ENCODE results near the gene HAAO.
"Not testable (repeated sequence)": the region's sequence is repeated elsewhere in the genome, so short reads cannot be mapped to it uniquely, and the experiment has no call there.

The HAAO gene

GRCh38 chr2:42838133-42838532 lies 45.8 kb upstream of the HAAO start:
- no peak overlapping the region for H3K4me3 ChIP-seq (ENCODE audit: low read length)

GRCh38 chr2:42835577-42836371 lies 43.4 kb upstream of the HAAO start:
- Histone ChIP-seq H2AFZ (ENCODE audit: low read depth, low read length) (no peak overlapping the region), H4K20me1 (ENCODE audit: insufficient read depth, low read length) (no peaks in the 10 kb centered on the region), H3K4me2 (ENCODE audit: low read length) (no peak overlapping the region), H3K27ac (ENCODE audit: low read length) (no peak overlapping the region), H3K9ac (ENCODE audit: low read length) (no peak overlapping the region), H3K4me3 (ENCODE audit: low read length) (no peak overlapping the region), H3K27me3 (ENCODE audit: low read depth, low read length) (no peaks in the 10 kb centered on the region), H3K9me3 (ENCODE audit: insufficient read depth, low read length) (no peaks in the 10 kb centered on the region), H3K4me1 (ENCODE audit: low read length) (no peaks in the 10 kb centered on the region), H3K79me2 (ENCODE audit: low read length) (no peaks in the 10 kb centered on the region), H3K36me3 (replicated peaks; ENCODE audit: low read depth, low read length) (no peaks in the 10 kb centered on the region)
- no peak for TF ChIP-seq EZH2phosphoT487 (IDR thresholded peaks at IDR 0.05; ENCODE audit: low read depth)
- no peak for TF ChIP-seq CTCF (IDR thresholded peaks at IDR 0.05; ENCODE audit: low read depth, low read length)

More at GRCh38 chr2:42838133-42838532, 45.8 kb upstream of the HAAO start:
- Histone ChIP-seq H4K20me1 (ENCODE audit: insufficient read depth, low read length) (no peaks in the 10 kb centered on the region), H3K27me3 (ENCODE audit: low read depth, low read length) (no peaks in the 10 kb centered on the region), H3K27ac (ENCODE audit: low read length) (no peak overlapping the region), H3K4me2 (ENCODE audit: low read length) (no peak overlapping the region), H3K36me3 (replicated peaks; ENCODE audit: low read depth, low read length) (no peaks in the 10 kb centered on the region), H3K9me3 (ENCODE audit: insufficient read depth, low read length) (no peaks in the 10 kb centered on the region), H2AFZ (ENCODE audit: low read depth, low read length) (no peak overlapping the region), H3K79me2 (ENCODE audit: low read length) (no peaks in the 10 kb centered on the region), H3K4me1 (ENCODE audit: low read length) (no peaks in the 10 kb centered on the region), H3K9ac (ENCODE audit: low read length) (no peak overlapping the region)
- no peak for TF ChIP-seq CTCF (IDR thresholded peaks at IDR 0.05; ENCODE audit: low read depth, low read length)
- TF ChIP-seq EZH2phosphoT487 (IDR thresholded peaks at IDR 0.05; ENCODE audit: low read depth), result no peak

GRCh38 chr2:42834161-42834560 lies 41.8 kb upstream of the HAAO start:
- no peak overlapping the region for H3K4me3 ChIP-seq (ENCODE audit: low read length)
- H3K27me3 ChIP-seq (ENCODE audit: low read depth, low read length), result 0 out of 2 replicates have a peak, but pooled peaks cover 5% of the 10 kb centered on the region
- no peaks in the 10 kb centered on the region for H4K20me1 ChIP-seq (ENCODE audit: insufficient read depth, low read length)
- H3K4me1 ChIP-seq (ENCODE audit: low read length), result no peaks in the 10 kb centered on the region
- H2AFZ ChIP-seq (ENCODE audit: low read depth, low read length), result no peak overlapping the region
- no peak overlapping the region for H3K27ac ChIP-seq (ENCODE audit: low read length)
- H3K79me2 ChIP-seq (ENCODE audit: low read length), result no peaks in the 10 kb centered on the region
- H3K9me3 ChIP-seq (ENCODE audit: insufficient read depth, low read length), result no peaks in the 10 kb centered on the region
- no peak overlapping the region for H3K4me2 ChIP-seq (ENCODE audit: low read length)
- H3K36me3 ChIP-seq (replicated peaks; ENCODE audit: low read depth, low read length), result no peaks in the 10 kb centered on the region
- no peak overlapping the region for H3K9ac ChIP-seq (ENCODE audit: low read length)
- TF ChIP-seq EZH2phosphoT487 (IDR thresholded peaks at IDR 0.05; ENCODE audit: low read depth) (no peak), CTCF (IDR thresholded peaks at IDR 0.05; ENCODE audit: low read depth, low read length) (no peak)

GRCh38 chr2:42832289-42832634 lies 39.9 kb upstream of the HAAO start:
- TF ChIP-seq EZH2phosphoT487 (IDR thresholded peaks at IDR 0.05; ENCODE audit: low read depth), result no peak
- no peak for TF ChIP-seq CTCF (IDR thresholded peaks at IDR 0.05; ENCODE audit: low read depth, low read length)
- no peak overlapping the region for H3K9ac ChIP-seq (ENCODE audit: low read length)
- H3K4me2 ChIP-seq (ENCODE audit: low read length), result no peak overlapping the region
- no peaks in the 10 kb centered on the region for H4K20me1 ChIP-seq (ENCODE audit: insufficient read depth, low read length)
- 0 out of 2 replicates have a peak, but pooled peaks cover 5% of the 10 kb centered on the region for H3K27me3 ChIP-seq (ENCODE audit: low read depth, low read length)
- no peak overlapping the region for H2AFZ ChIP-seq (ENCODE audit: low read depth, low read length)
- H3K9me3 ChIP-seq (ENCODE audit: insufficient read depth, low read length), result no peaks in the 10 kb centered on the region
- no peak overlapping the region for H3K4me3 ChIP-seq (ENCODE audit: low read length)
- H3K79me2 ChIP-seq (ENCODE audit: low read length), result no peaks in the 10 kb centered on the region
- no peak overlapping the region for H3K27ac ChIP-seq (ENCODE audit: low read length)
- no peaks in the 10 kb centered on the region for H3K36me3 ChIP-seq (replicated peaks; ENCODE audit: low read depth, low read length)
- H3K4me1 ChIP-seq (ENCODE audit: low read length), result peaks cover 11% of the 10 kb centered on the region

GRCh38 chr2:42831575-42832288 lies 39.3 kb upstream of the HAAO start:
- peaks cover 11% of the 10 kb centered on the region for H3K4me1 ChIP-seq (ENCODE audit: low read length)
- not testable (repeated sequence) for H3K9ac ChIP-seq (ENCODE audit: low read length); H3K36me3 ChIP-seq (replicated peaks; ENCODE audit: low read depth, low read length); H3K4me2 ChIP-seq (ENCODE audit: low read length); H3K4me3 ChIP-seq (ENCODE audit: low read length); H2AFZ ChIP-seq (ENCODE audit: low read depth, low read length); H3K27ac ChIP-seq (ENCODE audit: low read length); H3K9me3 ChIP-seq (ENCODE audit: insufficient read depth, low read length); H4K20me1 ChIP-seq (ENCODE audit: insufficient read depth, low read length); H3K27me3 ChIP-seq (ENCODE audit: low read depth, low read length); H3K79me2 ChIP-seq (ENCODE audit: low read length)
